ENCODE data around the gene RPL37A. TPM values are rescaled to one million over a fixed set of nuclear protein-coding genes. Genes with fewer than 3 reads are reported as not detected.

The RPL37A gene
- total RNA-seq, 1 donor from 2014 or later = 1,730 TPM

DNA sequence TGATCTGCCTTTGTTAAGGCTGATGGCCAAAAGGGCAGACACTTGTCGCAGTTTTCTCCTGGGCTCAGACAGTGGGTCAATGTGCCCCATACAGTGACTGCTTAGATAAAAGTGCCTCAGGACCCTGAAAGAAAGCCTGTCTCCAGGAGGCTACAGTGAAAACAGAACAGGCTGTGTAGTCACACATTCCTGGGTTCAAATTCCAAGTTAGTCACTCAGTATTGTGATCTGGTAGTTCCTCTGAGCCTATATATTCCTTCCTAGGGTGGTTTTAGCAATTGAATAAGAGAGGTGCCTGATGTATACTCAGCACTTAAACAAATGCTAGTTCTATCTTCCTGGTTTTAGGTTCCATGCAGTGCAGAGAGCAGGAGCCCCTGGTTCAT, 54.4 kb downstream of the RPL37A start:
- Histone ChIP-seq H3K4me3 (no peak overlapping the region), H4K20me1 (ENCODE audit: low read depth) (no peaks in the 10 kb centered on the region), H3K79me2 (ENCODE audit: low read depth) (no peaks in the 10 kb centered on the region), H3K27ac (no peak overlapping the region), H3K4me1 (peaks cover 30% of the 10 kb centered on the region), H3F3A (ENCODE audit: low read depth) (peaks cover 11% of the 10 kb centered on the region), H3K9me3 (ENCODE audit: low read depth) (no peaks in the 10 kb centered on the region), H3K36me3 (no peaks in the 10 kb centered on the region), H3K9ac (no peak overlapping the region), H2AFZ (replicated peaks) (no peak overlapping the region), H3K27me3 (no peaks in the 10 kb centered on the region), H3K4me2 (peak overlapping the region; percentile 18)
- no peak for DNase-seq (ENCODE audit: low spot score)
- Mint-ChIP-seq H3K4me3 (no peak overlapping the region), H3K27ac (peak overlapping the region; percentile 16), H3K4me1 (peaks cover 40% of the 10 kb centered on the region), H3K27me3 (ENCODE audit: insufficient read depth, low read depth) (peaks cover 2% of the 10 kb centered on the region), H3K9me3 (no peaks in the 10 kb centered on the region), H3K36me3 (no peaks in the 10 kb centered on the region)
- no peak for TF ChIP-seq EZH2phosphoT487 (IDR thresholded peaks at IDR 0.05)
- TF ChIP-seq EZH2 (IDR thresholded peaks at IDR 0.05) = no peak
- TF ChIP-seq, protein P1, sequence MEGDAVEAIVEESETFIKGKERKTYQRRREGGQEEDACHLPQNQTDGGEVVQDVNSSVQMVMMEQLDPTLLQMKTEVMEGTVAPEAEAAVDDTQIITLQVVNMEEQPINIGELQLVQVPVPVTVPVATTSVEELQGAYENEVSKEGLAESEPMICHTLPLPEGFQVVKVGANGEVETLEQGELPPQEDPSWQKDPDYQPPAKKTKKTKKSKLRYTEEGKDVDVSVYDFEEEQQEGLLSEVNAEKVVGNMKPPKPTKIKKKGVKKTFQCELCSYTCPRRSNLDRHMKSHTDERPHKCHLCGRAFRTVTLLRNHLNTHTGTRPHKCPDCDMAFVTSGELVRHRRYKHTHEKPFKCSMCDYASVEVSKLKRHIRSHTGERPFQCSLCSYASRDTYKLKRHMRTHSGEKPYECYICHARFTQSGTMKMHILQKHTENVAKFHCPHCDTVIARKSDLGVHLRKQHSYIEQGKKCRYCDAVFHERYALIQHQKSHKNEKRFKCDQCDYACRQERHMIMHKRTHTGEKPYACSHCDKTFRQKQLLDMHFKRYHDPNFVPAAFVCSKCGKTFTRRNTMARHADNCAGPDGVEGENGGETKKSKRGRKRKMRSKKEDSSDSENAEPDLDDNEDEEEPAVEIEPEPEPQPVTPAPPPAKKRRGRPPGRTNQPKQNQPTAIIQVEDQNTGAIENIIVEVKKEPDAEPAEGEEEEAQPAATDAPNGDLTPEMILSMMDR (IDR thresholded peaks at IDR 0.05) = no peak

Other genes with a start within 250 kb of the RPL37A start
- 0.26 and 0.46 TPM in 2 replicates for gene MARCHF4, start 126.4 kb upstream of the RPL37A start, total RNA-seq (ENCODE audit: low replicate concordance)
- 21.9 and 30.3 TPM in 2 replicates for gene SMARCAL1, start 86.4 kb upstream of the RPL37A start, total RNA-seq (ENCODE audit: low replicate concordance)
- gene IGFBP2, start 134.6 kb downstream of the RPL37A start, total RNA-seq (ENCODE audit: low replicate concordance) = 371 and 935 TPM in 2 replicates
- gene IGFBP5, start 196.7 kb downstream of the RPL37A start, total RNA-seq (ENCODE audit: low replicate concordance) = 150 and 249 TPM in 2 replicates